Smooth muscle cell of the brain vasculature (primary cell): Measurements from ENCODE around the gene RBBP8NL.

Source experiments
- DNase-seq: peaks from one replicate; pipeline ENCODE4 v3.0.0-alpha.2; 2012; ENCODE audit warnings: low read depth, low spot score

RBBP8NL gene

DNA sequence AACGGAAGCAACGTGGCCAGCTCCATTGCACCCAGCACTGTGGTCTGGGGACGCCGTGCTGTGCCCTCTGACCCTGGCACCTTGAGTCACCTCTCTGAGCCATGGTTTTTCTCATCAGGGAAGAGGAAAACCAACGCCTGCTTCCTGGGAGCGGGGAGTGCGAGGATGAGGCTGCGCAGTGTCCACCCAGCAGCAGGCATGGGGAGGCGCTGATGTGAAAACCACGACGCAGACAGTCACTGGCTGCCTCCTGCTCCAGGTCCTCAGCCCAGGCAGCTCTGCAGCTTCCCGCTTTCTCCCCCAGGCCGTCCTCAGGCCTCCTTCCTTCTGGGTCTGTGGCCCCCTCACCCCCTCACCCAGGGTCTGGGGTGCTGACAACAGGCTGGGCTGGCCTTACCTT is 34.5 kb upstream of the RBBP8NL start:
- no peak for DNase-seq

DNA sequence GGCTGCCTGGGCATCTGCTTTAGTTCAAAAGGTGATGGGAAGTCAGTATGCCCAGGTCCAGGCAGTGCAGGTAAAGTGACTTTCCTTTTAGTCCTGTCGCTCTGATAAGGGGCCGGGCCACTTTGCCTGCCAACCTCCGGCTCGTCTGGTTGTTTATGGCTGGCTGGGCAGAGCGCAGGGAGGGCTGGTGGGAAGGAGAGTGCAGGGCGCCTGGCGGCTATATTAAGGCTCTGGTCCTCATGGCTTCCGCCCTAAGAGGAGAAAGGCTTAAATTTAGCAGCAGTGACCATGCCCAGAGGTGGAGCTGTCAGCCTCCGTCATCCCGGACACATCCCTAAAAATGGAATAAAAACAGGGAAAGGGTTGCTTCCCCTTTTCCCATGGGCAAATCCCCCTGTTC is 33.8 kb upstream of the RBBP8NL start:
- DNase-seq, result no peak

DNA sequence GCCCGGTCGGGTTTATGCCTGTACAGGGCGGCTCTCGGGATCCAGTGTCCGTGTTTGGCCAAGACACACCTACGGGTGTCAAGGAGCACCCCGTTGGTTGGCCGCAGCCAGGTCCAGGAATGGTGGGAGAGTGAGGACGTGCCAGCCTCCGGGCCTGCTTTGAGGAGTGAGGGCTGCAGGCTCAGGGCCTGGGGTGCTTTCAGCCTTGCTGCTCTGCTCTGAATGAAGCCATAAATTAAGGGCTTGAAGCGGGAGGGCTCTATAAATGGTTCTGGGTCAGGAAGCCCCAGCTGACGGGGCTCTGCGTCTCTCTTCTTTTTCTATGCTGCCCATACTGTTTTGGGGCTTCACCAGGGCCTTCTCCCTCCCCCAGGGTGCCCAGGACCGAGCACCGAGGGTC is 33.3 kb upstream of the RBBP8NL start:
- DNase-seq, result no peak

DNA sequence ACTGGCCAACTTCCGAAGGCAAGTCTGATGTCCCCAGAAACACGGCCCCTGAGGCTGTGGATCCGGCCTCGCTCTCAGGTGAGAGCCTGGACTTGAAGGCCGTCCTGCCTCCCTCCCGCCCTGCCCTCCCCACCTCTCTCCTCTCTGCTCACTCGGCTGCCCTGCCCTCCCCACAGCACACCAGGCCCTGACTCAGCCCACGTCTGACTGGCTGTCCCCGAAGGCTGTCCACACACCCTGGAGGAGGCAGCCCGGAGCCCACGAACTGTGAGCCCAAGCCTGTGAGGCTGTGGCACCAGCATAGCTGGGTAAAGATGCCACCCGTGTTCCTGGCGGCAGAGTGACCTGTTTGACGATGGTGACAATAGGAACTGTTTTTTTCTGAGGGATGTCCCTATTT is 32.1 kb upstream of the RBBP8NL start:
- DNase-seq, result no peak

DNA sequence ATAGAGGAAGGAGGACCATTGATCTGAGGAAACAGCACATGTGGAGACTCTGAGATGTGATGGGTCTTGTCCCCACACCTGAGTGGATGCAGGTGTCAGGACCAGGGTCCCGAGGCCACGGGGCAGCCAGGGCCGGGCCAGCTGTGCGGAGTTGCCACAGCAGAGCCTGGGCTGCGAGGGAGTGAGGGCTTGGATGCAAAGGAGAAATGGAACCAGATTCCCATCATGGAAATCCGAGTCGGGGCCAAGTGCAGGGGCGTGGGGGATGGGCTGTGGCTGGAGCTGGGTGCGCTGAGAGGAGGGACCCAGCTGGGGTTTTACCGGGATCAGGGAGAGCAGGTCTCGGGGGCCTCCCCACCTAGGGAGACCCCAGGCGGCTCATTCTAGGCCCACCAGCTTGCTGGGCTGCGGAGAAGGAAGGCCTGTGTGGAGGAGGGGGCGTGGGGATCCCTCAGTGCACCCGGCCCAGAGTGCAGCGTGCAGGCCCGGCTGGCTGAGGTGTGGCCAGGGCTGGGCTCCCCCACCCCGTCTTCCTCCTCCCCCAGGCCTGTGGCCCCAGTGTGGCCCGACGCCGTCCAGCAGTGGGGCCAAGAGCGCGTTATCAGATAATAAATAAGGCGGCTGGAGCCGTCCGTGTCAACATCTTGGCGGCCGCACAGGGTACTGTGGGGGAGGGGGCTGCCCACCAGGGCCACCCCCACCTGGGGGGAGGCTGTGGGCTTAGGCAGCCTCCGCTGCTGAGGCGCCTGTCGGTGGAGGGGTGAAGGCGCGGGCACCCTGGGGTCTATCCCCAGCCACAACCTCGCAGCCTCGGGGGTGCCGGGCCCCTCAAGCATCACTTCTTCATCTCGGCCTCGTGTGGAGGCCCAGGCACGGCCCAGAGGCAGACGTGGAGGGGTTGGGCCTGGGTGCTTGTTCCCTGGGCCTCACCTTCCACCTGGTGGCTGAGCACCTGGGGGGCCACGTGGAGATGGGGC is 31.2 kb upstream of the RBBP8NL start:
- DNase-seq, result no peak

DNA sequence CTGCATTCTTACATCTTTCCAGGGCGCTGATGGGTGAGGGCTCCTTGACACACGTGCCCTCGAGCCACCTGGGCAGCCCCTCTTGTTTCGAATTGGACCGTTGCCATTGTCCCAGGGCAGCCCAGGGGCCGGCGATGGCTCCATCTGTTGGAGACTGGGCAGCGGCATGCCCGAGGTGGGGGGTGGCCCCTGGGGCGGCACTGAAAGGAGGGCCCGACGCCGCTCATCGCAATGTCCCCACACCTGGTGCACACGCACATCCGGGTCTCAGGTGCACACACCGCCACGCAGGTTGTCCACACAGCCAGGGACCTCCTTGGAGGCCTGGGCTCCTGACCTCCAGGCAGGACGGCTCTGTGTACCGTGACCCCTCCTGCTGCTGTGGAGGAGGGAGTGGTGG is 30.5 kb upstream of the RBBP8NL start:
- DNase-seq, result no peak

DNA sequence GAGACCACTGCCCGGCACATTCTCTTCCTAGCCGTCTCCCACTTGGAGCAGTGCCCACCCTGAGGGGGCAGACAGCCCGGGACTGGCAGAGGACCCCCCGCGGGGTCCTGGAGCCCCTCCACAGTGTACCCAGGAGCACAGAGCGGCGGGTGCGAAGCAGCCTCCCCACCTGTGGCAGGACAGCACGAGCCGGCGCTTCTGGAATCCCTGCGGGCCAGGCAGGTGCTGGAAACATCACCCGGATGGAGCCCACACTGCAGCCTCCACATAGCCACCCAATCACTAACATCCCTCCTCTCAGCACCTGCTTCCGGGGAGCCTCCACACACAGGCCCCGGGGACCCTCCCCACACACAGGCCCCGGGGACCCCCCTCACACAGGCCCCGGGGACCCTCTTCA is 29.8 kb upstream of the RBBP8NL start:
- DNase-seq, result no peak

DNA sequence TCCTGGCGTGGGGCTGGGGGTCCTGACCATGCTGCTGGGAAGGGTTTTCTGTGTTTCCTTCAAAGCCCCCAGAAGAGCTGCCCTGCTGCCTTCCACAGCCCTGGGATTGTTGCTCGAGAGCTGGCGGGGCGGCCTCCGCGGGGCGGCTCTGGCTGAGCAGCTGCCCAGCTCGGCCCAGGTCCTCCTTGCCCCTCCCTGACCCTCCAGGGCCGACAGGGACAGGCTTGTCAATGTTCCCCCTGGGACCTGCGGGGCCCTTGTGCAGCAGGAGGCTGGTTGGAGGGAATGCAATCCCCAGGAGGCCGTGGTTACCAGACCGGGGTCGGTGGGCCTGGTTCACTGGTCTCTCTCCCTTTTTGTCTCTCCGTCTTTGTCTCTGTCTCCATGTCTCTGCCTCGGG is 28.6 kb upstream of the RBBP8NL start:
- no peak for DNase-seq

DNA sequence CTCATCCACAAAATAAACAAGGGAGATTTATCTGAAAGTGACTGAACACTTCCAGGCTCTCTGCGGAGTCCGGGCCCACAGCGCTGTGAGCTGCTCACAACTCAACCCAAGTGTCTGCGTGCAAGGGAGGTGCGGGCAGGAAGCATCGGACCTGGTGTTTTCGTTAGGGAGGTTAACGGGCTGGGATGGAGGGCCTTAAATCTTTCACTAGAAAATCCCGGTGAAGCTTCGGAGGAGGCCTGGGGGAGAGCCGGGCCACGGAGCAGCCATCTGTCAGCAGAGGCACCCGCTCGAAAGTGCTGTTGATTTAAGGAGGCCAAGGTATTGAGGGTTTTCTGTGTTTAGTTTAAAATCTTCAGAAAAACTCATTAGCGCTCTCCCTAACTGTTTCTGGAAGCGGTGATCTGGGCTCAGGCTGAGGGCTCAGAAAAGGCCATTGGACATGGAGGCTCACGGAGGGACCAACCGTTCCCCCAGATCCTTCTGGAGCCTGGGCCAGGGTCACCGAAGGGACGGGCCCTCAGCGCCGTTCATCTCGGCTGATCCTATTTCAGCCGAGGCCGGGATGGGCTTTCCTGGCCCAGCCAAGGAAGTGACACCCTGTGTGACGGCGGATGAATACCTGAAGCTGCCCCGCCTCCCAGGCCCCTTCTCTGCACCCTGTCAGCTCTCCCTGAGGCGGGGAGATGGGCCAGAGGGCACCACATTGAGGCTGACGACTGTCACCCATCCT is 27.7 kb upstream of the RBBP8NL start:
- no peak for DNase-seq

DNA sequence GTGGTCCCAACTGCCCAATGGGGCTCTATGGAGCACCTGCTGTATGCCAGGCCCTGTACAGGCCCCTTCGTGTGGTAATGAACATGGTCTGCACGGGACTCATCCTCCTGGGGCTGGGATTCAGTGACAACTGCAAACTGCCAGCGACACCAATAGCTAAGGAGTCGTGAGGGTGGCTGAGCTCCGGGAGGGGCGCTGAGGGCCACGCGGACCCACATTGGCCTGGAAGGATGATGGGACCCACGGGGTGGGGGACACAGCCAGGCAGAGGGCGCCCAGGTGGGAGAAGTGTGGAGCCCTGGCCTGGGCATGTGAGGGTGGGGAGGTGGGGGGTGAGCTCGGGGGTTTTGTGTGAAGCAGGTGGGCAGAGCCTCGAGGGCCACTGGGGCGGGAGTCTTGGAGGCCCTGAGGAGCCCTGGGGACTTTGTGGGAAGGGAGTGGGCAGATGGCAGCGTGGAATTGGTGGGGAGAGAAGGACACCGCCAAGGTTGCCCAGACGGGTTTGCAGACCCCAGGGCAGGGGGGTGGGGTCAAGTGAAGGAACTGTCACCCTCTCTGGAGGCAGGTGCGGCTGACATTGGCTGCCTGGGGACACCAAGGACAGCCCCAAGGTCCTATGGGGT is 26.0 kb upstream of the RBBP8NL start:
- no peak for DNase-seq

DNA sequence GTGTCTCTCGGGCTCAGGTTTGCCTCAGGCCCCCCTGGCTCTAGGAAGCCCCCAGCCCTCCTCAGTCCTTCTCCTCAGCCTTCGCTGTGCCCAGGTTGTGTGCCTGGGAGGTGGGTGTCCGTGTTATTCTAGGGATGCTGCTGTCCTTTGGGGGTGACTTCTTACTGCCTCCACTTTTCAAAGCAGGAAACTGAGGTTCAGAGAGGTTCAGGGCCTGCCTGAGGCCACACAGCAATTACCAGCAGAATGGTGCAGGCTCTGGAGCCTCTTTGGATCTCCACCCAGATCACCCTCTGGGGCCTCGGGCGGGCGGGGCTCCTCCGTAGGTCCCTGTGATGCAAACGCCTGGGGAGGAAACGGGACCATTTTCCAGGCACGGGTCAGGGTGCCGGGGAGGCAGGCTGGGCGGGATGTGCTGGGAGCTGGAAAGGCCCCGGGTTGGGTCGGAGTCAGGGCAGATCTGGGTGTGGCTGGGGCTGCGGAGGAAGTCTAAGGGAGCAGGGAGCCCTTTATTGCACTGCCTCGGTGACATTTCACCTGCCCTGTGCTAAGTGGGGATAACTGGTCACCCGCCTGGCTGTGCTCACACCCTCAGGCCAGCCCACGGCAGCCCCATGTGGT is 25.2 kb upstream of the RBBP8NL start:
- no peak for DNase-seq

DNA sequence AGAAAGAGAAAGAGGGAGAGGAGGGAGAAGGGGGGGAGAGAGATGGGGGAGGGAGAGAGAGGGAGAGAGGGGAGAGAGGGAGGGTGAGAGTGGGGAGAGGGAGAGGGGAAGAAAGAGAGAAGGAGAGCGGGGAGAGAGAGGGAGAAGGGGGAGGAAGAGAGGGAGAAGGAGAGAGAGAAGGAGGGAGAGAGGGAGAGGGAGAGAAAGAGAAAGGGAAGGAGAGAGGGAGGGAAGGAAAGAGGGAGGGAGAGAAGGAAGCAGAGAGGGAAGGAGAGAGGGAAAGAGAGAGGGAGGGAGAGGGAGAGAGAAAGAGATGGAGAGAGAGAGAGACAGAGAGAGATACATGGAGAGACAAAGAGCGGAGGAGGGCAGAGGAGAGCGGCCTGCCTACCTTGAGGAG is 24.6 kb upstream of the RBBP8NL start:
- no peak for DNase-seq

DNA sequence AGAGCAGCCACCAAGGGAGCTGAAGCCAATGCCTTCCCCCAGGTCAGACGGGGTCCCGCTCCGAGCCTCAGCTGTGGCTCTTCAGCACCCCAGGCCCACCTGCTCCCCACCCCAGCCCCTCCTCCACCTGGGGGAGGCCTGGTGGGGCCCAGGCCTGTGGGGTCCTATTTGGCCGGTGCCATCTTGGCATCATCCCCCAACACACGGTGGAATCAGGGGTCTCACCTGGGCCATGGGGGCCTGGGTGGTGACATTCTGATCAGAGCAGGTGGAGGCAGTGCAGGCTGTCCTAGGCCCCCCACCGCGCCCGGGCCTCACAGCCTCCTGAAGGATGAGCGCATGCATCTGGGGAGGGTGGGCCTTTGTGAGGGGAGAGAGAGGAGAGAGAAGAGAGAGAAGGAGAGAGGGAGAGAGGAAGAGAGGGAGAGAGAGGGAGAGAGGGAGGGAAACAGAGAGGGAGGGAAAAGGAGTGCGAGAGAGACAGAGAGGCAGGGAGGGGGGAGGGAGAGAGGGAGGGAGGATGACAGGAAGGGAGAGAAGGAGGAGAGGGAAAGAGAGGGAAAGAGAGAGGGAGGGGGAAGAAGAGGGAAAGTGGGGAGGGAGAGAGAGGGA is 23.9 kb upstream of the RBBP8NL start:
- DNase-seq, result no peak

DNA sequence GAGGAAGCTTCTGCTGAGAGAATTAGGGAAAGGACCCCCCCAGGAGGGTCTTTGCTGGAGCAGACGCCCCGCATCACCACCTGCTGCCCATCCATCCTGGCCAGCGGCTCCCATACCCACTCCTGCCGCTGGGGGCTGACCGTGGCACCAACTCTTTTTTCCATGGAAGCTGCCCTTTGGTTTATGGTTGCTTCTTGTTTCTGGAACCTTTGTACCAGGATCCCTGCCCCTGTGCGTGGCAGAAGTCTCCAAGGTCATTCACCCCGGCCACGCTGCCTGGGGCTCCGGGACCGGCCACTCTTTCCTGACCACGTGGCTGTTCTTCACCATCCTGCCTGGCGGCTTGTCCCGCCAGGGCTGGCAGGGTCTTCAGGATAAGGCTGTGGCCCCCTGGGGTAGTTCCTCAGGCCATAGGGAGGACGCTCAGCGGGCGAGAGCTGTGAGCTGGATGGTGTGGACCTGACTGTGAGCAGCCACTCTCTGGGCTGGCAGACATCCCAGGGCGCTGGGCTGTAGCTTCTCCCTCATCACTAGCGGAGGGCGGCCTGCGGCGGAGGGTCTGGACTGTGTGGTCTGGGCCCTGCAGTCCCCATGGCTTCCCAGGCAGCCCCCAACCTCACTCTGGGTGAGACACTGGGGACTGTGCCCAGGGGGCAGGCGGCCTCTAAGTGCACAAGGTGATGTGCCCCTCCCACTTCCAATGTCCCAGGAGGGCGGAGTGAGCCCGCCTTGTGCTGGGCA is 22.8 kb upstream of the RBBP8NL start:
- DNase-seq, result no peak

DNA sequence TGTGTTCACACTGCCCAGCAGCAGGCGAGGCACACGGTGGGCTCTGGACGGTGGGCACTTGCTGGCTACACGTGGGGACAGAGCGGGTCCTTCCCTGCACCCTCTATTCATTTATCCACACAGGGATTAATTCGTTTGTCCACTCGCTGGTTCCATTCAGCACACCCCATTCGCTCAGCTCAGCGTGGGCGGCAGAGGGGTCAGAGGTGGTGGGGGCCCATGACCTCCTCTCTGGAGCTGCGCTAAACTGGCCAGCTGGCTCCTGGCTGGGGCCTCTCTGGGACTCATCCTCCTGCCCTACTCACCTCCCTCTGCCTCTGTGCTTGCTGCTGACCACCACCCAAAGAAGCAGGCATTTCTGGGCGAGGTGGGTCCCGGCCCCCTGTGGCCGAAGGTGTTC is 21.4 kb upstream of the RBBP8NL start:
- no peak for DNase-seq

DNA sequence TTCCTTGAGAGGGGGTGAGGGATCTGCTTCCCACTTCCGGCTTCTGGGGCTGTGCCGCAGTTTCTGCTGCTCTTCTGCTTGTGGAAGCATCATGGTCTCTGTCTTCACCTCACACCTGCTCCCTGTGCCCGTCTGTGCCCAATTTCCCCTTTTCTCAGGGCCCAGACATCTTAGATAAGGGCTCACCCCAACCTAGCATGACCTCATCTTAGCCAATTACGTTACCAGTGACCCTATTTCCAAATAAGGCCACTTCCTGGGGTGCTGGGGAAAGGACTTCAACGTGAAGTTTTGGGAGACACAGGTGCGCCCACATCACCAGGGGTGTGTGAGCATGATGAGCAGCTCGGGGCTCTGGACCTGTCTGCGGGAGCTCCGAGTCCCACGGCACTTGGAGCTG is 20.7 kb upstream of the RBBP8NL start:
- DNase-seq, result no peak

DNA sequence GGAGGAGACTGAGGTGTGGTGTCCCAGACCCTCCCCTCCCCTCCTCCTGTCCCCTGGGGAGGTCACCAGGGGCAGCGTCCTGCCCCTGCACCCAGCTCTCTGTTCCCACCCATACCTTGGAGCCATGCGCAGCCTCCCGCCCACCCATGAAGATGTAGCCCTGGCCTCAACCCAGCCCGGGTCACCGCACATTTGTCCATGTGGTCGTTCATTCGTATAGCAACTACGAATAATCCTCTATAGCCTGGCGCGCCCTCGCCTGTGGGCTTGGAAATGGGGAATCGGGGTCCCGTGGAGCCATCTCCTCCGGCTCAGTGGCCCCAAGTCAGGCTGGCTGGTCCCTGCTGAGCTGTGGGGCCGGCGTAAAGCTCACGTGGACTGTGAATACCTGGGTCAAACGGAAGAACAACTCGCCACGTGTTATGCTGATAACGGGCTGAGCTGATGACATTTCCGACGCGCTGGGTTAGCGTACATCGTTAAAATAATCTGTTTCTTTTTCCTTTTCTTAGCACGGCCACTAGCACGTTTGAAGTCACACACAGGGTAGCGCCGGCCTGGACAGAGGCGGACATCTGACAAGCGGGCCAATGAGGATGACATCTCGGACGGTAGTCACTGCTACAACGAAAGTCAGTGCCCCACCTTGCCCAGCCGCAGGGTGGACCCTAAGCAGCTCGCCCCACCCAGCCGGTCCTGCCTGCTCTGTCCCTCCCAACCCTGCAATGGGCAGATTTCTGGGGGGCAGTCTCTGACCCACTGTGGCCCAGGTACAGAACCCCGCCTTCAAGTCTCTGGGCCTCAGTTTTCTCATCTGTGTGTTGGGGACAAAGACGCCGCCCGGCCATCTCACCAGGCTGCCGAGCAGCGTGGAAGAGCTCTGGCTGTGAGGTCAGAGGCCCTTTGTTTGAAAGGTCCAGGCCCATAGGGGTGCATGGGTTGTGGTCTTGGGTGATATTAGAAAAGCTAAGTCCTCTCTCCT is 19.8 kb upstream of the RBBP8NL start:
- DNase-seq, result no peak

DNA sequence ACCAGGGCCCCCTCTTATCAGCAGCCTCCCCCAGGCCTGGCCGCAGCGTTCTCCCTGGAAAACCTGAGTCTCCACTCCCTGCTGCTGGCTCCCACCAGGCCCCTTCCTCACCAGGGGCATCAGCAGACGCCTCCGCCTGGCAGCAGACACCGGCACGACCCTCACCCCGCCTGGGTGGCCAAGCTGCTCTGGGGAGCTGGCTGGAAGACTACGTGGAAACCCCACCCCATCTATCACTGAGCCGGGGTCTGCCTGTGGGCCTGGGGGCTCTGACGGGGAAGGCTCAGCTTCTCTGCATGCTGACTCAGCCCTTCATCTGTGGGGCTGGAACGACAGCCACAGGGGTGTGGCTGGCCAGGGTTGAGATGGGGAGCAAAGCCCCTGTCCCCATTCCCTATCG is 19.1 kb upstream of the RBBP8NL start:
- no peak for DNase-seq

DNA sequence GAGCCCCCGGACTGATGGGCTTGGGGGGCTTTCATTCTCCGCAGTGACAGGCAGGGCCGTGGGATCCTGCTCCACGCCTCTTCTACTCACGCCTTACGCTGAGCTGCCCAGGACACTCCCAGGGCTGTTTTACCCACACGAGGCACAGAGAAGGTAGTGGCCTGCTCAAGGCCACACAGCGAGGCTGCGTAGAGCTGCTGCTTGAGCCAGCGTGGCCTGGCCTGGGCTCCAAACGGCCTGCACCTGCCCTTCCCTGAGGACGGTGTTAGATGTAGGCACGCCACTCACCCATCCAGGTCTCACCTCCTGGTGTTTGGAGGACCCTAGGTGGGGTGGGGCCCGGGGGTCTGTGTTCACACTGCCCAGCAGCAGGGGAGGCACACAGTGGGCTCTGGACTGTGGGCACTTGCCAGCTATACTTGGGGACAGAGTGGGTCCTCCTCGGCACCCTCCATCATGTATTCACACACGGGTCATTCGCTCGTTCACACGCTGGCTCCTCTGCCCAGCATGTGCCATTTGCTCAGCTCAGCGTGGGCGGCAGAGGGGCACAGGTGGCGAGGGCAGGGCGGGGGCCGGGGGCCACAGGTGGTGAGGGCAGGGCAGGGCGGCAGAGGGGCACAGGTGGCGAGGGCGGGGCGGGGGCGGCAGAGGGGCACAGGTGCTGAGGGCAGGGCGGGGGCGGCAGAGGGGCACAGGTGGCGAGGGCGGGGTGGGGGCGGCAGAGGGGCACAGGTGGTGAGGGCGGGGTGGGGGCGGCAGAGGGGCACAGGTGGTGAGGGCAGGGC is 18.4 kb upstream of the RBBP8NL start:
- no peak for DNase-seq
